GM21367 (cell line): Measurements from ENCODE around the gene STIM1.

Experiments used
- ATAC-seq: cut with Tn5 transposase; IDR thresholded peaks from one replicate; pipeline ENCODE4 v1.9.1; 2021; ENCODE audit not compliant: unreplicated experiment

The STIM1 gene

GRCh38 chr11:3830088-3830487, 25.4 kb upstream of the STIM1 start:
- ATAC-seq, result no peak

- no peak for ATAC-seq
These were observed 24.7 kb upstream of the STIM1 start for GRCh38 chr11:3830730-3831129.

GRCh38 chr11:3831378-3832239, 23.9 kb upstream of the STIM1 start:
- no peak for ATAC-seq

- no peak for ATAC-seq
These were observed 22.6 kb upstream of the STIM1 start for GRCh38 chr11:3832816-3833215.

- no peak for ATAC-seq
These were observed 22.0 kb upstream of the STIM1 start for GRCh38 chr11:3833449-3833848.

- ATAC-seq, result no peak
These were observed 21.2 kb upstream of the STIM1 start for GRCh38 chr11:3834349-3834663.

GRCh38 chr11:3834664-3835461, 20.6 kb upstream of the STIM1 start:
- no peak for ATAC-seq

GRCh38 chr11:3835751-3836150, 19.7 kb upstream of the STIM1 start:
- no peak for ATAC-seq

GRCh38 chr11:3836903-3837302, 18.6 kb upstream of the STIM1 start:
- no peak for ATAC-seq

GRCh38 chr11:3837793-3838192, 17.7 kb upstream of the STIM1 start:
- no peak for ATAC-seq

- no peak for ATAC-seq
These were observed 17.0 kb upstream of the STIM1 start for GRCh38 chr11:3838504-3838903.

- no peak for ATAC-seq
These were observed 15.2 kb upstream of the STIM1 start for GRCh38 chr11:3840004-3840869.

GRCh38 chr11:3840870-3841425, 14.5 kb upstream of the STIM1 start, which contains the start of gene RHOG:
RHOG (minus strand) TSS chr11:3840959; CDS start chr11:3828138, 12,821 bp downstream.
- ATAC-seq, result peak; percentile 23

GRCh38 chr11:3841426-3842350, 13.8 kb upstream of the STIM1 start:
- ATAC-seq, result peak; percentile 43

- no peak for ATAC-seq
These were observed 12.1 kb upstream of the STIM1 start for GRCh38 chr11:3843326-3843725.

GRCh38 chr11:3845246-3845645, 10.2 kb upstream of the STIM1 start:
- no peak for ATAC-seq

GRCh38 chr11:3845670-3846069, 9.8 kb upstream of the STIM1 start:
- ATAC-seq, result no peak

- no peak for ATAC-seq
These were observed 6.1 kb upstream of the STIM1 start for GRCh38 chr11:3849297-3849874.

- no peak for ATAC-seq
These were observed 2.0 kb upstream of the STIM1 start for GRCh38 chr11:3853545-3853842.
